GM18505 (cell line): ENCODE measurements around the gene FZD2.

Experiments used
- ATAC-seq: cut with Tn5 transposase; IDR thresholded peaks from one replicate; pipeline ENCODE4 v1.9.1; 2021; ENCODE audit not compliant: unreplicated experiment
- POLR2A ChIP-seq: IDR thresholded peaks from 4 replicates; pipeline ENCODE4 v1.6.1; 2011; ENCODE audit warnings: borderline replicate concordance; ENCODE audit not compliant: insufficient read depth, insufficient read length; ENCODE audit errors: extremely low read depth

FZD2 gene

GRCh38 chr17:44540246-44541084 lies 16.8 kb upstream of the FZD2 start:
- ATAC-seq = no peak
- no peak for TF ChIP-seq POLR2A

DNA sequence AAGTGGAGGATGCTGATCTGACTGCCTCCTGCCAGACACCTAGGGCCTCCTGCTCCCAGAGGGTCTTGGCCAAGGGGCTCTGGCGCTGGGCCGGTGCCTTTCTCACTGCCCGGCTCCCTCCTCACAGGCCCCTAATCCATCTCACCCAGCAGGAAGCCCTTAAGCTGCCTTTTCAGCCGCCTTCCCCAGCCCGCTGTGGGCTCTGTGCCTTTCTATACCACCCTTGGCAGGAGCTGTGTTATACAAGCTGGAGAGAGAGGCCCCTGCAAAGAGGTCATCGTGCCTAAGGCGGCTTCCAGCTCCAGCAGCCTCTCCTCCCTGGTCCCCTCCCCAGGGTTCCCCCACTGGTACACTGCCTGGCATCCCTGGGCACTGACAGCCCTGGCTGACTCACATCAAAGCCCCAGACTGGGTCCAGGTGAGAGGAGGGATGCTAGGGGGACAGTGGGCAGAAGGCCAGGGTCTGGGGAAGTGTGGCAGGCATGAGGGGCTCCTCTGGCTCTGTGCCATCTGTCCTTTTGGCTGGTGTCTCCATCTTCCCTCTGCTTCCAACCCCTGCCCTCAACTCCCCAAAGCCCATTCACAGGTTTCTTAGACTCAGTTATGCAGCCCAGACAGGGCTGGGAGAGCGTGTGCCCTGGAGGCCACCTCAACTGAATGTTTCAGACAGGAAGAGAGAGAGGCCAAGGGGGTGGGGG lies 15.3 kb upstream of the FZD2 start:
- TF ChIP-seq POLR2A = no peak
- ATAC-seq = no peak

GRCh38 chr17:44543213-44543904 lies 13.9 kb upstream of the FZD2 start:
- no peak for ATAC-seq
- no peak for TF ChIP-seq POLR2A

DNA sequence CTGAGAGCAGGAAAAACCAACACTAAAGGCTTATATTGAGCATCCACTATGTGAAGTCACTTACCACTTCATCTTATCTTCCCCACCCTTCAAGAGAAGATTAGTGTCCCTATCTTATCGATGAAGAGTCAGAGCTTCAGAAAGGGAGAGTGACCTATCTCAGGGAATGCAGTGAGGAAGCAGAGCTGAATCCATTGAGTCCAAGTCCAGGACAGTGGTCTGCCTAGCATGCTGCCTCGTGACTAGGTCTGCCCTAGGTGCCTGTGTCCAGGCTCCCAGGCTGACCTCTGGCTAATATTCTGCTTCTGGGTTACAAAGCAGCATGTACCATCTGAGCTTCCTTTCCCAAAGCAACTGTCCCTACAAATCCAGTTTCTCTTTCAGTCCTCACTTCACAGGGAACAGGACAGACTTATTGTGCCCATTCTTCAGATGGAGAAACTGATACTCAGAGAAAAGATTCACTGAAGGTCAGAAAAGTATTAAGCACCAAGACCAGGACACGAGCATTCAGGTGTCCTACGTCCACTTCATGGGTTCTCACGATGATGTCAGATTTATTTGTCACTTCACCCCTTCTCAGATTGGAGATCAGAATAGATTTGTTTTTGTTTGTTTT lies 13.3 kb upstream of the FZD2 start:
- ATAC-seq = no peak
- TF ChIP-seq POLR2A = no peak

DNA sequence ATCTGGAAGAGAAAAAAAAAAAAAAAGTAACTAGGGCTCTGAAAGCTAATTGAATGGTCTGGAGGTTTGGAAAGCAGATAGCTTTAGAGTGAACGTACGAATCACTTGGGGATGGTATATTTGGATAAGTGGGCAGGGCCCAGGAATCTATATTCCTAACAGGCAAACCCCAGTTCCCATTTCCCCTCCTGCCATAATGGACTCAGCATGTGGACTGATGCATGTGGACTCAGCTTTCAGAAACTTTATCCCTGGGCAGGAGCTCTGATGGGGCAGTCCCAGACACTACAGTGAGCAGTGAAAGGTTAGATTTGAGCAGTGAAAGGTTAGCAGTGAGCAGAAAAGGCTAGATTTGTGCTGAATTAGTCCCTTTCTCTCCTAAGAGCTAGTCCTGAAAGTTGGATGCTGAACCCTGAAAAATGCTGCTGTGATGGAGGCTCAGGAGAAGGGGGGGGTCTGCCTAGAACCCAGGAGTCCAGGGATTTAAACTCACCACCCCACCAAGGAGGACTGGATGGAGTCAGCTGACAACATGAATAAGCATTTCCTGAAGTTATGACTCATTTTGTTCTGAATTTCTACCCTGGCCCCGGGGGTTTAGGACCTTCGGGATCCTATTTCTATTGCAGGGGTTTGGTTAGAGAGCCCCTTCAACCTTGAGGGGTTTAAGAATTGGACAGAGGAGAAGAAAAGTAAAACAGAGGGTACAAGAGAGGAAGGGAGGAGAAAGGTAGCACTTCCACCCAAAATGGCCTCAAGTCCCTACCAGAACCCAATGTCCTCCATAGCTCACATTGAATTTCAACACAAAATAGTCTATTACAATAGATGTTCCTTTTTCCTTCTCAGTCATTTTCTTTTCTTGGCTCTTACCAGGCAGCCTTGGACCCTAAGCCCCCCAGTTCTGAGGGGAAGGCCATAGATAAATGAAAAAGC lies 10.3 kb upstream of the FZD2 start:
- no peak for TF ChIP-seq POLR2A
- ATAC-seq = no peak

GRCh38 chr17:44547625-44548267 lies 9.5 kb upstream of the FZD2 start:
- ATAC-seq = no peak
- no peak for TF ChIP-seq POLR2A

DNA sequence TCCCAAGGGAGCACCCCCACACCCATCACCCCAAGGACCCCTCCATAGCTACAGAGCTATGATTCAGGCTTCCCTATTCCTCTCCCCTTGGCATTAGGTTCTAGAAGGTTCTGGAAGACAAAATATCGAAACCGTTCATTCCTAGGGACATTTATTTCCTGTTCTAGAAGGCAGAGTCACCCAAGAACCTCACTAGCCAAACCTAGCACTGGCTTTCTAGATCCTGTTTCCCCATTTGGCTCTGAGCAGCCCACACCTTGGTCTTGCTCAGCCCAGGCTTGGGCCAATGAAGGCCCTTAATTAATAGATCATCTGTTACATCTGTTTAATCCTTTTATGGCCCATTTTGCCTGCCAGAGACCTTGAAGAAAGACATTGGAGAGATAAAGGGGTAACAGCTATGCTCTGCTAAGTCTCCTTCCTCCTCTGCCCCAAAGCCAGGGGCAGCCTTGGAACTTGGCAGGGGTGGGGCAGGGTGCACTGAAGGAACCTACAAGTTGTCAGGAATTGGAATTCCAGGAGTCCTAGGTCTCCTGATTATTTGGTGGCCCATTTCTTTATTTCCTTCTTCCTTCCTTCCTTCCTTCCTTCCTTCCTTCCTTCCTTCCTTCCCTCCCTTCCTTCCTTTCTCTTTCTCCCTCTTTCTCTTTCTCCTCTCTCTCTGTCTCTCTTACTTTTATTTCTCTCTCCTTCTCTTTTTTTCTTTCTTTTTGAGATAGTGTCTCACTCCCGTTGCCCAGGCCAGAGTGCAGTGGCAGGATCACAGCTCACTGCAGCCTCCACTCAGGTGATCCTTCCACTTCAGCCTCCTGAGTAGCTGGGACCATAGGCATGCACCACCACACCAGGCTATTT lies 8.7 kb upstream of the FZD2 start:
- no peak for TF ChIP-seq POLR2A
- no peak for ATAC-seq

DNA sequence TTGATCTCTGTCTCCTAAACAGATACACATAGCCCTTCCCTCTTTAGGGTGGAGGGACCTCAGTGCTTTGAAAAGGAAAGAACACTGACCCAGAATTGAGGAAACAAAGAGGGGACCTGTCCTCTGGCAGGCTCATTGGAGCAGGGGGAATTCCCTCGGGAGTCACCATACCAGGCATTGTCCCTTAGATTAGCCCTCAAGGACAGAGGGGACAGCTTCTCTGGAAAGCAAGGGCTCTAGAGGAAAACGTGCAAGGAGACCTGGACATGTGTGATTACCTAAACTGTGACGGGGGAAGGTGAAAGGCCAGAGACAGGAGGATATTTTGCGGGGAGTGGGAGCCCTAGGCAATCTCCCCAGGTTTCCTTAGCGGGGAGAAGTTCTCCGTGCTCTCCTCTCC lies 7.6 kb upstream of the FZD2 start:
- no peak for ATAC-seq
- TF ChIP-seq POLR2A = no peak

- no peak for ATAC-seq
- TF ChIP-seq POLR2A = no peak
Observed at GRCh38 chr17:44552361-44552760, 4.9 kb upstream of the FZD2 start.

DNA sequence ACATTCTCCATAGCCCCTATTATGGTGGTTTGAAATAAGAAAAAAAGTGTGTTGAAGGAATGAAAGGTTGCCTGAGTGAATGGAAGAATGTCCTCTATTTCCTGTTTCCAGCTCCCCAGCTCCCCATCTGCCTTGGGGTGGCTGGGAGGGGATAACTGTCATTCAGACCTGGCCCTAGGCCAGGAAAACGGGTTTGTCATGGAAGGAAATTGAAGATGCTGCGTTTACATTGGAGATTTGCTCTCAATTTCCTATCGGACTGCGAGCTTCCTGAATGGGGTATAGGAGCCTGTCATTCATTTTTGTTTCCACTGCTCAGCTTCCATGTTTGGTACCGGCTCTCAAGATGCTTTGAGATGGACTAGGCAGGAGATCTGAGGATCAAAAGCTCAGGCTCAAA lies 2.2 kb upstream of the FZD2 start:
- ATAC-seq = no peak
- TF ChIP-seq POLR2A = no peak

DNA sequence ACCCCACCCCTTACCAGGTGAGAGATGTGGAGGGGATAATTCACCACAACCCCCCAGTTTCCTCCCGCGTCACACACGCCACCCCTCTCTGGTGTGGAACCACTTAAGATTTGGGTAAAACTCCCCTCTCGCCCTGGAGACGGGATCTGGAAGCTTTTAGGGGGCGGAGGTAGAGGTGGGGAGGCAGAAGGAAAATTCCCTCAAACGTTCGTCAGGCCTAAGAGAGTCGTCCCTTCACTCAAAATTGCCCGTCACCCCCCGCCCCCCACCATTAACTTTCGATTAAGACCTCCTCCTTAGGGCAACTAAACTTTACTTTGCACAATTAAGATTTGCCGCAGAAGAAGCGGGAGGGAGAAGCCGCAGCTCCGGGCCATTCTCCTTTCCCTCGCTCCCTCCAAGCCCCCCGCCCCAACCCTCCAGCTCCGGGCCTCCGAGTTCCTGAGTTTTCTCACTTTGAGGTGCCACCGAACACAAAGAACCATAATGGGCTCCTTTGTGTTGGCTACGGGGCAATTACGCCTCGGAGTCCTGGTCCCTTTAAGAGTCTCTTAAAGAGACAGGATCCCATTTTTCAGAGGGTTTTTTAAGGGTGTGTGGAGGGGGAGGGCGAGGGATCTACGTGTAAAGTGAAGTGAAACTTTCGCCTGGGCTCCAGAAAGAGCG lies 985 bp upstream of the FZD2 start:
- TF ChIP-seq POLR2A = no peak
- no peak for ATAC-seq
